NCI-H526 (cell line): ENCODE results near the gene TMEM88.
"Not testable (repeated sequence)": the region's sequence is repeated elsewhere in the genome, so short reads cannot be mapped to it uniquely, and the experiment has no call there.

Source experiments
- DNase-seq, 2 experiments: peaks; one replicate each; lab custom pipeline; 2025; lab: John Stamatoyannopoulos, UW

TMEM88 gene

DNA sequence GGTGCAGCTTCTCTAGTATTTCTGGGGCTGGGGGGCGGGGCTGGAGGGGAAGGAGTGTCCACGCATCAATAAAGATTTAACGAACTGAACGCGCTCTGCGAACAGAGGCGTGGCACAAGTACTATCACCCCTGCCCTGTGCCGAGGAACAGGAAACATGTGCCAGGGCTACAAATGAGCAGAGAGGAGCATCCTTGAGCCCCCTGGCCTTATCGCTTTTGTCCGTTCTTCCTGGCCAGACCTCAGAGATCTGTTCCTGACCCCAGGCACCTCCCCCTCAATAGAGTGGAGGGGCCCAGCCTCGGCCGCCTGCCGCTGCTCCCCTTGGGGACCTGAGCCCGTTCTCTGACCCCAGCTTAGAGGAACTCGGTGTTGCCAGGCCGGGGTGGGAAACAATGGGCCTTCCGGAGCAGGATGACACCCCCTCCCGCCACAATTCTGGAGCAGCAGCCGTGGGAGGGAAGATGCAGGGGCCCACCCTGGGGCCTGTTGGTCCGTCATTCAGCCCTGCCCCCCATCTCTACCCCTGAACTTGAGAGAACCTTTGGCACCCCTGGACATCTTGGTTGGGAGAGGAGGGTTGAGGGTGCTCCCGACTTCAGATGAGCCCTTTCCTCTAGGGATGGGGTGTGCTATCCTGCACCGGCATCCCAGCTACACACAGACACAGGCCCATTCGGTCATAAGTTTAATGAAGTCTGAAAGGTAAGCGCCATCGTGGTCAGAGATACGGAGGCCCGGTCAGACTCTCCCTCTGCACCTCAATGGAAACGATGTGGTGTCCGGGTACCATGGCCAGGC lies 1.3 kb downstream of the TMEM88 start:
- DNase-seq, result peak in 1 of 2 experiments; percentile 60

DNA sequence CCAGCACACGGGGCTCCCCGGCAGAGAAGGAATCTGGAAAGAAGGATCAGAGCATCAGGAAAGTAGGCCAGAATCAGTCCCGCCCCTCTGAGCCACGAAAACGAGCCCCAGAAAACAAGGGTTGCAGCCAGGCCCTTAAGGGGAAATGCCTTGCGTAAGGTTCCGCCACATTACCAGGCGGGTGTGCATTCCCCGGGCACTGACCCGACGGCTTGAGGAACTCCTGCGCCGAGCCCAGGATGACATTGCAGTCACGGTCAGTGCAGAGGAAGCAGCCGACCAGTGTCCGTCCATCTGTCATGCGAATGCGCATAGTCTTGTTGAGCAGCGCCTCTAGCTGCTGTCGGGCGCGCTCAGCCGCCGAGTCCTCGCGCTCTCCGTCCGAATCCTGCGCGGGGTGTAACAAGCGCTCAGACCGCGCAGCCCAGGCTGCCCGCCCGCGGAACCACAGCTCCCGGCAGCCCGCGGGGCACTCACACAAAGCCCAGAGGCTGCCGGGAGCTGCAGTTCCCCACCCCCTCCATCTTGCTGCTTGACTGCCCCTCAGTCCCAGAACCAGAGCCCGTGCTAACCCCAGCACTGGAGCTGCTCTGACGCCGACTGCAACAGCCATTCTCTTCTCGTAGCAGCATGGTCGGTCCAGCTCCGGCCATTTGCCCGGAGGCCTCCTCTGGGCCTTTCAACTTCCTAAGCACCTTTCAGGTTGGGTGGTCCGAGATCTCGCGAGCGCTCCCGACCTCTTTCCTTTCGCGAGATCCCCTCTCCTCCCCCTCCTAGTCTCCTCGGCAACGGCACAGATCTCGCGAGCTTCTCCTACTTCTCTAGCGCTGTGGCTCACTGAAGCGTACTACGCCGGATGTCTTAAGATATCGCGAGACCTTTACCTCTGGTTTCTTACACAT lies 2.2 kb downstream of the TMEM88 start, which contains the start of gene NAA38:
Gene NAA38 (minus strand): TSS at position 749 of the 902 bp plus-strand sequence. CDS start 96 bp downstream, at position 653.
- peak; percentile 97 to 98 for DNase-seq

DNA sequence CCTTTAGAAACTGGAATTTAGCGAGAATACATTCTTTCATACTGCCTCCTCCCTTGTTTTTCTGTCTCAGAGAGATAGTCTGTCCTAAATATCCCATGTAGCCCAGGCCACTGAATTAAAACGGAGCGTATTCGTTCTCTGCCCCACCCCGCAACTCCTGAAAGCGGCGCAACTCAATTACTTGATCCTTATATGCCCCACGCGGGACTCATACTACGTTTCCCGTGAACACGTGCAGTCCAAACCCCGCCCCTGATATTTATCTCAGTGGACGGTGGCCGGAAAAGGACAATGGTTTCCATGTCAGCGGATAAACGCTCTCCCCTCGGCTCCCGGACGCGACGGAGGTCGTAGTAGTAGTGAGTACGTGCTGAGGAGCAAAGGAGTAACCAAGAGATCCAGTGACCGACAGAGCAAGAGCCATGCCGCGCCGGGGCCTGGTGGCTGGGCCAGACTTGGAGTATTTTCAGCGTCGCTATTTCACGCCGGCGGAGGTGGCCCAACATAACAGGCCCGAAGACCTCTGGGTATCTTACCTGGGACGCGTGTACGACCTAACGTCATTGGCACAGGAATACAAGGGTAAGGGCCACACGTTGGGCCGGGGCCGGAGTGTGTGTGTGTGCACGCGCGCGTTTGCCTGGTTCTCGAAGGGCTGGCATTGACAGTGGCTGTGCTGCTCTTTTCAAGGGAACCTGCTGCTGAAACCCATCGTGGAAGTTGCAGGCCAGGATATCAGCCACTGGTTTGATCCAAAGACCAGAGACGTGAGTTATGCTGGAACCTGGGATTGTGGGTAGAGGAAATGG lies 3.1 kb downstream of the TMEM88 start, which contains the start of gene CYB5D1:
Gene CYB5D1 (plus strand): TSS at position 291 of the 809 bp plus-strand sequence. CDS start 132 bp downstream, at position 423.
- peak; percentile 92 for DNase-seq

DNA sequence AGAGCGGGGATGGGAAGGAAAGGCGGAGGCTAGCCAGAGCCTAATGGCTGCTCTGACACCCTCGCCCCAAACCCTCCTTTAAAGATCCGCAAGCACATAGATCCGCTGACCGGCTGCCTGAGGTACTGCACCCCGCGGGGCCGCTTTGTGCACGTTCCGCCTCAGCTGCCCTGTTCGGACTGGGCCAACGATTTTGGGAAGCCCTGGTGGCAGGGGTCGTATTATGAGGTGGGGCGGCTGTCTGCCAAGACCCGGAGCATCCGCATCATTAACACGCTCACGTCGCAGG lies 3.6 kb downstream of the TMEM88 start:
- DNase-seq, result peak in 1 of 2 experiments; percentile 54

DNA sequence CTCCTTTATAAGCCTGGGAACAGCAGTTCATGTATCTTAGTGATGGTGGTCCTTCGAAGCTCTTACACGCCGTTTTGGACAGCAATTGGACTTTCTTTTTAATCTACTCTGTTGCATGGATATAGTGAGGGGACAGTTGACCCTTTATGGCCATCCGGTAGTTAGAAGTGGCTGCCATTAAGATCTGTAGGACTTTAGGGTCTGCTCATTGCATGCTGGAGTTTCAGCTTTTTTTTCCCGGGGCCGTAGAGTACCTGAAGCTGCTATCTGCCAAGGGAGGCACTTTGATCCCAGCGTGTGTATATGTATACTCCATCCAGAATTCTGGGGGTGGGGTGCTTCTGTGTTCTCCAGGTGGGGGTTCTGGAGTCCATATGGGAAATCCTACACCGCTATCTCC lies 4.2 kb downstream of the TMEM88 start:
- no peak for DNase-seq

DNA sequence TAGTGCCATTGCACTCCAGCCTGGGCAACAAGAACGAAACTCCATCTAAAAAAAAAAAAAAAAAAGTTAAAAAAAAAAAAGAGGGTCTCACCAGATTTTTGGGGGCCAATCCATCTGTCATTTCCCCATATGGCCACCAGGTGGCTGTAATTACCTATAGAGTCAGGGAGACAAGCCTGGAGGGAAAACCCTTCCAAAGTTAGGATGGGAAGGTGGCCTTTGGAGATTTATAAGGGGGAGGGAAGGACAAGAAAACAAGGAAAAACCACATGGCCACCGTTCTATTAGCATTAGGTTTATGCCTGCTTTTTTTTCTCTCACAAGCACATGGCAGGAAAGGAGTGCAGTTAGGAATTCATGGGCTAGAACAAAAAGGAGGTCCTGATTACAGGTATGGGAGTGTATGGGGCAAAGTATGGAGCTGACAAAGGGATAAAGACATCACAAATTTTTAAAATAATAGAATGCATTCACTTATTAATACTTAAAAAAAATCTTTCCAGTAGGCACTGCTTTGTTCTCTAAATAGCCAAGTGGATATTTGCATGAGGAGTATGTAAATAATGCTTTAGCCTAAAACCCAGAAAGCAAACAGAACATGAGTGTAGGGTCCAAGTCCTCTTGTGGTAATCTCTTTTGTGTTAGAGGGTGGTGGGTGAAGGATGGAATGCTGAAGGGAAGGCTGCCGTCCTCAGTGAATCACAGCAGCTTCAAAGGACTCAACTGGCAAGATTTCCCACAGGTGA lies 8.0 kb downstream of the TMEM88 start:
- DNase-seq, result peak; percentile 60 to 67

DNA sequence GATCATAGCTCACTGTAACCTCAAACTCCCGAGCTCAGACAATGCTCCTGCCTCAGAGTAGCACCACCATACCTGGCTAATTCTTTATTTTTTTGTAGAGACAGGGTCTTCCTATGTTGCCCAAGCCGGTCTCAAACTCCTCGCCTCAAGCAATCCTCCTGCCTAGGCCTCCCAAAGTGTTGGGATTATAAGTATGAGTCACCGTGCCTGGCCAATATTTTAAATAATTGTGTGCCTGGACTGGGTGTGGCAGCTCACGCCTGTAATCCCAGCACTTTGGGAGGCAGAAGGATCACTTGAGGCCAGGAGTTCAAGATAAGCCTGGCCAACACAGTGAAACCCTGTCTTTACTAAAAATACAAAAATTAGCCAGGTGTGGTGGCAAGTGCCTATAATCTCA lies 9.5 kb downstream of the TMEM88 start:
- DNase-seq, result not testable (repeated sequence)

DNA sequence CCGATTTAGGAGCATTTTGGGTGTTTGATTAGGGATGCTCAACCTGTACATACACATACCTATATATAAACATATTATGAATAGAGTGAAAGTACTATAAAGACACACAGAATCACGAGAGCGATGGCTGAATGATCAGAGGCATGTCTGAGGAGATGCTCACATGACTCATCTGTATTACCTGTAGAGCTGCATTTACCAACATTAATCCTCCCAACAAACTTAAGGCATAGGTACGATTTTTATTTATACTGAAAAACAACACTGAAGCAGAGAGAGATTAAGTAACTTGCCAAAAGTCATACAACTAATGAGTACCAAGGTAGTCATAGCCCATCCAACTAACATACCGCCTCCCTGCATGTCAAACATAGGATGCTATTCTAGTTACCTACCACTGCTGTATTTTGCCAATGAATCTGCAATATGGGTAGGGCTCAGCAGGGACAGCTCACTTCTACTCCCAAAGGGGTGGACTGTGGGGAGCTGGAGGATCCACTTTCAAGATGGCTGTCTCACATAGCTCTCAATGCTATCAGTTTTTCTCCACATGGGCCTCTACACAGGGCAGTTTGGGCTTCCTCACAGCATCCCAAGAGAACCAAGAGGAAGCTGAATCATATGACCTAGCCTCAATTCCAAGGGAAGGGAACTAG lies 10.3 kb downstream of the TMEM88 start:
- no peak for DNase-seq

DNA sequence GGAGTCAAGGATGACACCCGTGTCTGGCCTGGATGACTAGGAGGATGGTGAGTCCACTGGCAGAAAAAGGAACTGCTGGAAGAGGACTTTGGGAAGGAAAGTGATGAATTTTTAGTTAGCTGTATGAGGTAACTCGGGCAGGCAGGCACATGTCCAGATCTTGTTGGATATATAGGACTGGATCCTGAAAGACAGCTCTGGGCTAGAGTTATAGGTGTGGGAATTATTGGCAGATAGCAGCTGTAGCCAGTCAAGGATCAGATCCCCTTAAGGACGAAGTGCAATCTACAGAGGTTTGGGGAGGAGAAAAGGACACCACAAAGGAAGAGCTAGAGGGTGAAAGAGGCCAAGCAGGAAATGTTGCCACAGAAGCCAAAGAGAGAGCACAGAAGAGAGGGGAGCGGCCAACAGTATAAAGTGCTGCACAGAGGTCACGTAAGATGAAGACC lies 13.0 kb downstream of the TMEM88 start:
- DNase-seq, result no peak

DNA sequence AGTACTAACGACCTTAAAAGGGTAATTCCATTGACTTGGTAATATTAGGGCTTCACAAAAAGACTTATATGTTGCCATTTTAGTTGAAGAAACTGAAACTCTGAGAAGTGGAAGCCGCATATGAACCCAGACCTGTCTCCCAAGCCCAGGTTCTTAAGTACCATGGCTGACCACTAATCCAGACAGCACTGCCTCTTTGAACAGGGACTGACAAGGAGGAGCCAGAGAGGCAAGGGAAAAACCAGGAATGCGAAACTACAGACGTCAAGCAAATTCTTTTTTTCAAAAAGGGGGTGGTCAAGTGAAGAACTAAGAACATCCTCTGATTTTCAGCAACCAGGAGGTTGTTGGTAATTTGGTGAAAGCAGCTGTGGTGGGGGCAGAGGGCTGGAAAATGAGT lies 18.2 kb downstream of the TMEM88 start:
- no peak for DNase-seq

DNA sequence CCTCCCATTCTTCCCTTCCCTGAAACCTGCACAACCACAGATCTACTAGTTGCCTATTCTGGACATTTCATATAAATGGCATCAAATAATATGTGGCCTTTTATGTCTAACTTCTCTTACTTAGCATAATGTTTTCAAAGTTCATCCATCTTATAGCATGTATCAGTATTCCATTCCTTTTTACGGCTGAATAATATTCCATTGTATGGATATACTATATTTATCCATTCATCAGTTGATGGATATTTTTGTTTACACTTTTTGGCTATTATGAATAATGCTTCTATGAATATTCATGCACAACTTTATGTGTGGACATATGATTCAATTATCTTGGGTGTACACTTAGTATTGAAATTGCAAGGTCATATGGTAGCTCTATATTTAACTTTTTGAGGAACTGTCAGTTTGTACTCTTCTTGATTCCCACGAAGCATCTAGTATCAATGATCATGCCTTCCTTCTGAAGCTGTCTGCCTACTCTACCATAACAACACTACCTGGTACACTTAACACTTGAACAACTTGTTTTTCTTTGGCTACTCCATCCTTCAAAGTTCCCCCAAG lies 21.0 kb downstream of the TMEM88 start:
- DNase-seq, result no peak

DNA sequence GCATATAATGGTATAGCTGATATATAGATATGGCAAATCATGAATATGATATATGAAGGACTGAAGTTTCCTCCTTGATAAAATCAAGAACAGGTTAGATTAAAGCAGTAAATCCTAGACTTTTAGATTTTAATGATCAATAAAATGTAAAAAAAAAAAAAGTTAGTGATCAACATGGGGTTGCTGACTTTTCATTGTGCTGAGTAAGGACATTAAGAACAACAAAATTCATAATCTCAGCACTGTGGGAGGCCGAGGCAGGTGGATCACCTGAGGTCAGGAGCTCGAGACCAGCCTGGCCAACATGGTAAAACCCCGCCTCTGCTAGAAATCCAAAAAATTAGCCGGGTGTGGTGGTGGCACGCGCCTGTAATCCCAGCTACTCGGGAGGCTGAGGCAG lies 23.4 kb downstream of the TMEM88 start:
- no peak for DNase-seq

DNA sequence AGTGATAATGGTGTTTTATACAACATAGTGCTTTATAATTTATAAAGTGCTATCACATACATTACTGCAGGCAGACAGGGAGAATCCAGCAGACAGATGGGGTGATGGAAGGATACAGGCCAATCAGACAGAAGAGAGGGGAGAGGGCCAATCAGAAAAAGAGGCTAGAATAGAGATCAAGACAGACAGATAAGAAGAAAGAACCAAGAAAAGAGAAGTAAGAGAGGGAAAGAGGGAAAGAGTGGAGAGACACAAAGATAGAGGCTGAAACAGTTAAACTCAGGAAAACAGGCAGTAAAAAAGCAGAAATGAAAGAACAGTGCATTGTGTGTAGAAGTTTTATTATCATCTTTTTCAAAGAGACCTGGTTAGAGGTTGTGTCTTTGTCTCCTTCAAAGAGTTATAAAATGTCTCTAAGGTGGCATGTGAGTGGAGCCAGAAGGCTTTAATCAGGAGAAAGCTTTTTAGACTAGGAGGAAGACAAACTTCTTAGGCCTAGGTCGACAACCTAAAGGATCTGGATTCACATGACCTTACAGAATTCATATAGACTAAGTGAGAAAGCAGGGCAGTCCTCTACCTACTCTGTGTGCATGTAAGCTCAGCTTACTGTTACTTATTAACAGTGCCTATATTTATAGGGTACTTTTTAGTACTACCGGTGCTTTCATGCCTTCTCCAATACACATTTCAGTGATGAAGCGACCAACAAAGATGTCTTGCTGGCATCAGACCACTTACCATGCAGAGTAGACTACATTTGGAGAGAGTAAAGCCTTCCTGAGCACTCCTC lies 25.4 kb downstream of the TMEM88 start:
- DNase-seq, result no peak

DNA sequence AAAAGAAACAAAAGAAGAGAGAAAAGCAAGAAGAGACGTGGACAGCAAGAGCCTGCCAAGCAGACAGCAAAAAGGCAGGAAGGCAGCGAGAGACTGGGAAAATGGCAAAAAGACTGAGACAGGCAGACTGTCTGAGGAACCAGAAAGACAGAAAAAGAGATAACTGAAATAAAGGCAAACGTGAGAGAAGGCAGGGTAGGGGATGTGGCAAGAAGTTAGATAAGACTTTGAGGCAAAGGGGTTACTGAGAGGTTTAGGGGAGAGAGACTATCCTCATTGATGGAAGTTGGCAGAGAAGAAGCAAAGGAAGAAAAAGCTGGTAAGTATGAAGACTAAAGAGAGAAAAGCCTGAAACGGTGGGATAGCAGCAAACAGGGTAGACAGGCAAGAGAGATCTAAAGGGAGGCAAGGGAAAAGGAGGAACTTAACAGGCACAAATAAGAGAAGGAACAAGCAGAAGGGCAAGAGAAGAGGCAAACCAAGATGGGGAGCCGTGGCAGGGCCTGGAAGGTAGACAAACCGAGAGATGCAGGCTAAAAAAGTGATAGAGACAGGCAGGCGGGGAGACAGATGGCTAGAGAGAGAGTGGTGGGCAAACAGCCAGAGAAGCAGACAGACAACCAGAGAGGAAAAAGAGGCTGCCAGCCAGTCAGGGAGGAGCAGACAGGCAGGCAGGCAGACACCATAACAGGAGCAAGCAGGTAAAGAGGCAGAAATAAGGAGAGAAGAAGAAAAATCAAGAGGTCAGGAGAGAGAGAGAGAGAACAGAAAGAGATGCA lies 26.6 kb downstream of the TMEM88 start:
- DNase-seq, result no peak

DNA sequence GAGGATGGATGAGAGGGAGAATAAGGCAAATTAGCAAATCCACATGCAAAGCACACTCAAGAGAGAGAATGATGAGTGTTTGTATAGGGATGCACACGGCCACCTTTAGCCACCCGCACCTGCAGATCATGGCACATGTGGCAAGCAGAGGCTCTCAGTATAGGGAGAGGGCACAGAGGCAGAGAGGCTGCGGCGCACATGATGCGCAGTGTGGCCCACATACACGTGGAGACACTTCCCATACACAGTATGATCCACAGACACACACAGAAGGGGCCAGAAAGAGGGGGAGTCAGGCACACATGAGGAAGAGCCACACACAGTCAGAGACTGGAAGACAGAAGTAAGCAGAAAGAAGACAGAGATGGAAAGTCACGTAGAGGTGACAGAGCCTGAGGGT lies 27.2 kb downstream of the TMEM88 start:
- DNase-seq, result peak; percentile 85 to 89

DNA sequence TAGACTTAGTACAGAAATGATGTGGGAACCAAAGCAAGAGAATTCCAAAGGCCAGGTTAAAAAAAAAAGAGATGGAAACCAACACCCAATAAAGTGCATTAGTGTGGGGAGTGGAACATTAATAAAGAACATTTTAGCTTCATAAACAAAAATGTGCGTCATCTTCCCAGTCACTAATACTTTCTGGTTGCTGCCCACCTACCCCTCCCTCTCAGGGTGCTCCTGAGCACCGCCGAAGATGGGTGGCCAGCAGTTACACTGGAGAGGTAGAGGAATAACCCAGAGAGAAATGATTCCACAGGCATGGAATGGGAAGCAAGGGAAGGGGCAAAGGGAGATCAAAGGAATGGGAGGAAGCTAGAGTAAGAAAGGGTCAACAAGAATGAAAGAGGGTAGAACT lies 27.8 kb downstream of the TMEM88 start:
- peak in 1 of 2 experiments; percentile 22 for DNase-seq

DNA sequence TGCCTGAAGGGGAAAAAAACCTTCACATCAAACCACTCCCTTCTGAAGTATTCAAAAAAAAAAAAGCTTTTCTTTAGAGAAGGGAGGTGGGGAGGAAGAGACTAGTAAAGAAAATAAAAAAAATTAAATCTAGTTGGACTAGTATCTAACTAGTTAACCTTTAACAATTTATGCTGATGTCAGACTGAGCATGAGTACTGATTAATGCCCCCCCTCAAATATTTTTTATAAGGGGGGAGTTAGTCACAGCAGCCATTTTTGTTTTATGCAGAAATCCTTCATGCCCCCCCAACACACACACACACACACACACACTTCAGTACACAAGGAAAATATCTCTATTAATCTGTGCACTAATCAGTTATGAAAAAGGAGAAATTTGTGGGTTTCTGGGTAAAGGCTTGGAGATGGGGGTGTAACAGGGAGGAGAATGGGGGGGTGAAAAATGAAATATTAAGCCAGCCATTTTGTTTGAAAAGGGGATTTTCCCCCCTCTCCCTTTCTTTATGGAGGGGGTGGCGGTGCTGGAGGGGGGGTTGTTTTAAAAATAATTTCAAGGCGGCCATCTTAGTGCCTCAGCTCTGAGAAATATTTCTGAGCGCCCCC lies 29.0 kb downstream of the TMEM88 start:
- DNase-seq, result peak in 1 of 2 experiments; percentile 27
